ENCODE measurements around the gene YPEL2. TPM values are rescaled to one million over a fixed set of nuclear protein-coding genes. Genes with fewer than 3 reads are reported as not detected.

The YPEL2 gene
- total RNA-seq, 1 experiment from 2014 or later: 4.7 TPM

GRCh38 chr17:59332749-59333377 lies 1.4 kb downstream of the YPEL2 start:
- H3K4me3 ChIP-seq (replicated peaks in 1 of 2; ENCODE audit: low read depth in 1 of 2, low read length in 2 of 2): peak overlapping the region; percentile 61 to 65
- ChIA-PET POLR2A (interaction anchor here (0.7 kb wide), 1 partner anchor 996 kb away, joined by 3 read pairs; no protein-coding TSS in a partner anchor), CTCF (no interaction called here), RAD21 (ENCODE audit: low non-redundant PET in 1 of 2, low total read pairs in 2 of 2, uncharacterized antibody in 2 of 2, unreplicated experiment in 2 of 2) (interaction anchor here in 1 of 2 experiments (0.7 kb wide), 1 partner anchor 226 kb away, joined by 3 read pairs; no protein-coding TSS in a partner anchor)
- no peaks in the 10 kb centered on the region for H3K79me2 ChIP-seq (ENCODE audit: insufficient read depth, low read length)
- no TSS peak for BruUV-seq (replicated peaks)
- H4K20me1 ChIP-seq (ENCODE audit: insufficient read depth): no peaks in the 10 kb centered on the region
- H3K27ac ChIP-seq (ENCODE audit: low read depth, low read length): no peak overlapping the region
- no peaks in the 10 kb centered on the region for H3K9me3 ChIP-seq (ENCODE audit: control insufficient read depth in 1 of 2, insufficient read depth in 1 of 2, low read depth in 1 of 2, low read length in 2 of 2)
- peaks cover 26% of the 10 kb centered on the region for H3K27me3 ChIP-seq (ENCODE audit: insufficient read depth, low read length)
- H3K36me3 ChIP-seq (ENCODE audit: control insufficient read depth in 1 of 2, insufficient read depth in 2 of 2, low read length in 2 of 2): no peaks in the 10 kb centered on the region
- no peak overlapping the region for H2AFZ ChIP-seq (ENCODE audit: low read depth, low read length, poor library complexity, severe bottlenecking)
- ATAC-seq (no peak), DNase-seq (ENCODE audit: low read depth, low spot score) (no peak)
- no peaks in the 10 kb centered on the region for H3K9me2 ChIP-seq (ENCODE audit: insufficient read depth)
- H3K4me2 ChIP-seq (ENCODE audit: low read length): peak overlapping the region; percentile 94
- intact Hi-C loops (cut with micrococcal nuclease): no loop called here
- no peak for TF ChIP-seq SRF (IDR thresholded peaks at IDR 0.05; ENCODE audit: low read depth)
- TF ChIP-seq CEBPB (IDR thresholded peaks at IDR 0.05; ENCODE audit: low read depth): no peak
- no peak for TF ChIP-seq ELF1 (IDR thresholded peaks at IDR 0.05; ENCODE audit: borderline replicate concordance, low read depth)
- TF ChIP-seq JUND (IDR thresholded peaks at IDR 0.05): no peak
- 0 out of 2 replicates have a peak, but pooled peaks have one; percentile 30 for TF ChIP-seq EZH2 (IDR thresholded peaks at IDR 0.05)
- TF ChIP-seq FOSL1 (IDR thresholded peaks at IDR 0.05; ENCODE audit: low read depth): no peak
- H3K9ac ChIP-seq (ENCODE audit: low read length): no peak overlapping the region
- H3K4me1 ChIP-seq (ENCODE audit: control insufficient read depth in 1 of 2, insufficient read depth in 2 of 2, low read length in 2 of 2): peaks cover 14 to 27% of the 10 kb centered on the region in 2 experiments

GRCh38 chr17:59333836-59334235 lies 2.4 kb downstream of the YPEL2 start:
- Histone ChIP-seq H3K36me3 (ENCODE audit: control insufficient read depth in 1 of 2, insufficient read depth in 2 of 2, low read length in 2 of 2) (no peaks in the 10 kb centered on the region), H3K27me3 (ENCODE audit: insufficient read depth, low read length) (peaks cover 26% of the 10 kb centered on the region), H3K9me3 (ENCODE audit: control insufficient read depth in 1 of 2, insufficient read depth in 1 of 2, low read depth in 1 of 2, low read length in 2 of 2) (no peaks in the 10 kb centered on the region), H3K4me3 (replicated peaks in 1 of 2; ENCODE audit: low read depth in 1 of 2, low read length in 2 of 2) (no peak overlapping the region), H3K79me2 (ENCODE audit: insufficient read depth, low read length) (no peaks in the 10 kb centered on the region), H4K20me1 (ENCODE audit: insufficient read depth) (no peaks in the 10 kb centered on the region), H3K27ac (ENCODE audit: low read depth, low read length) (no peak overlapping the region), H3K9ac (ENCODE audit: low read length) (no peak overlapping the region), H3K9me2 (ENCODE audit: insufficient read depth) (no peaks in the 10 kb centered on the region), H2AFZ (ENCODE audit: low read depth, low read length, poor library complexity, severe bottlenecking) (no peak overlapping the region), H3K4me2 (ENCODE audit: low read length) (no peak overlapping the region), H3K4me1 (ENCODE audit: control insufficient read depth in 1 of 2, insufficient read depth in 2 of 2, low read length in 2 of 2) (peaks cover 14 to 27% of the 10 kb centered on the region in 2 experiments)
- TF ChIP-seq ELF1 (IDR thresholded peaks at IDR 0.05; ENCODE audit: borderline replicate concordance, low read depth) (no peak), FOSL1 (IDR thresholded peaks at IDR 0.05; ENCODE audit: low read depth) (no peak), JUND (IDR thresholded peaks at IDR 0.05) (no peak), EZH2 (IDR thresholded peaks at IDR 0.05) (no peak), ZBTB33 (IDR thresholded peaks at IDR 0.05; ENCODE audit: extremely low read depth, insufficient replicate concordance, low read length) (no peak), CEBPB (IDR thresholded peaks at IDR 0.05; ENCODE audit: low read depth) (no peak), EZH2phosphoT487 (IDR thresholded peaks at IDR 0.05; ENCODE audit: borderline replicate concordance) (no peak), SP1 (IDR thresholded peaks at IDR 0.05; ENCODE audit: low read depth) (no peak), ZFX (IDR thresholded peaks at IDR 0.05) (no peak)
- TF ChIP-seq, protein P1, sequence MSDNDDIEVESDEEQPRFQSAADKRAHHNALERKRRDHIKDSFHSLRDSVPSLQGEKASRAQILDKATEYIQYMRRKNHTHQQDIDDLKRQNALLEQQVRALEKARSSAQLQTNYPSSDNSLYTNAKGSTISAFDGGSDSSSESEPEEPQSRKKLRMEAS (IDR thresholded peaks at IDR 0.05): no peak
- TF ChIP-seq, protein P2, sequence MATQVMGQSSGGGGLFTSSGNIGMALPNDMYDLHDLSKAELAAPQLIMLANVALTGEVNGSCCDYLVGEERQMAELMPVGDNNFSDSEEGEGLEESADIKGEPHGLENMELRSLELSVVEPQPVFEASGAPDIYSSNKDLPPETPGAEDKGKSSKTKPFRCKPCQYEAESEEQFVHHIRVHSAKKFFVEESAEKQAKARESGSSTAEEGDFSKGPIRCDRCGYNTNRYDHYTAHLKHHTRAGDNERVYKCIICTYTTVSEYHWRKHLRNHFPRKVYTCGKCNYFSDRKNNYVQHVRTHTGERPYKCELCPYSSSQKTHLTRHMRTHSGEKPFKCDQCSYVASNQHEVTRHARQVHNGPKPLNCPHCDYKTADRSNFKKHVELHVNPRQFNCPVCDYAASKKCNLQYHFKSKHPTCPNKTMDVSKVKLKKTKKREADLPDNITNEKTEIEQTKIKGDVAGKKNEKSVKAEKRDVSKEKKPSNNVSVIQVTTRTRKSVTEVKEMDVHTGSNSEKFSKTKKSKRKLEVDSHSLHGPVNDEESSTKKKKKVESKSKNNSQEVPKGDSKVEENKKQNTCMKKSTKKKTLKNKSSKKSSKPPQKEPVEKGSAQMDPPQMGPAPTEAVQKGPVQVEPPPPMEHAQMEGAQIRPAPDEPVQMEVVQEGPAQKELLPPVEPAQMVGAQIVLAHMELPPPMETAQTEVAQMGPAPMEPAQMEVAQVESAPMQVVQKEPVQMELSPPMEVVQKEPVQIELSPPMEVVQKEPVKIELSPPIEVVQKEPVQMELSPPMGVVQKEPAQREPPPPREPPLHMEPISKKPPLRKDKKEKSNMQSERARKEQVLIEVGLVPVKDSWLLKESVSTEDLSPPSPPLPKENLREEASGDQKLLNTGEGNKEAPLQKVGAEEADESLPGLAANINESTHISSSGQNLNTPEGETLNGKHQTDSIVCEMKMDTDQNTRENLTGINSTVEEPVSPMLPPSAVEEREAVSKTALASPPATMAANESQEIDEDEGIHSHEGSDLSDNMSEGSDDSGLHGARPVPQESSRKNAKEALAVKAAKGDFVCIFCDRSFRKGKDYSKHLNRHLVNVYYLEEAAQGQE (IDR thresholded peaks at IDR 0.05; ENCODE audit: low read depth): no peak
- ChIA-PET CTCF (no interaction called here), POLR2A (no interaction called here), RAD21 (ENCODE audit: low non-redundant PET in 1 of 2, low total read pairs in 2 of 2, uncharacterized antibody in 2 of 2, unreplicated experiment in 2 of 2) (no interaction called here)
- BruUV-seq (replicated peaks): no TSS peak
- DNase-seq (ENCODE audit: low read depth, low spot score) (no peak), ATAC-seq (no peak)
- intact Hi-C loops (cut with micrococcal nuclease): no loop called here

Measured in HCT116 (cell line).